Measurements from ENCODE around the gene FRMPD4. TPM values are rescaled to one million over a fixed set of nuclear protein-coding genes. Genes with fewer than 3 reads are reported as not detected.

The FRMPD4 gene
- total and polyA plus RNA-seq, 10 of the 15 experiments (the other 5 are each of a cell fraction or from before 2014, with no cell fraction given) = not detected

DNA sequence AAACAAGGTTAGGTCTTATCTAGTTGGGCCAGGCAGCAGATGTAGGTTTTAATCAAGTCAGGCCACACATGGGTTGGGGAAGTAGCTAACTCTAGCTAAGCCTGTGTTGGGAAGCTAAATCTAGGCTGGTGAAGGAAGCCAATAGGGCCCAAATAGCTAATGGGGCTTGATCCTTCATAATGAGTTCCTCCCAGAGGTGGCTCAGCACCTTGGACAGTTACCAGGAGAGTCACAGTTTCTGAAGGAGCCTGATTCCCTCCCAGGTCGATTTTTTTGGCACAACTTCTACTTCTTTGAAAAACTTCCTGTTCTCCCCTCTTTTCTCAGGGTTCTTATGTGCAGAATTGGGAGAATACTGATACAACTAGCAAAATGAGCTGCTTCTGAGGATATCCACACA, 410.5 kb downstream of the FRMPD4 start:
- no peak overlapping the region for H3K4me3 ChIP-seq
- no peak overlapping the region for H3K4me2 ChIP-seq (ENCODE audit: control insufficient read depth, insufficient read depth)
- no peaks in the 10 kb centered on the region for H3K79me2 ChIP-seq (ENCODE audit: control insufficient read depth, insufficient read depth, low read length)
- H2AFZ ChIP-seq (ENCODE audit: control insufficient read depth, low read depth, low read length) = no peak overlapping the region
- no peak overlapping the region for H3K27ac ChIP-seq (ENCODE audit: control insufficient read depth, insufficient read depth)
- H3K27me3 ChIP-seq (replicated peaks in 1 of 2; ENCODE audit: control insufficient read depth in 2 of 2, insufficient read depth in 2 of 2, low read length in 1 of 2) = no peaks in the 10 kb centered on the region
- no peak overlapping the region for H3K9ac ChIP-seq (ENCODE audit: control insufficient read depth, insufficient read depth, low read length)
- H4K20me1 ChIP-seq (ENCODE audit: control insufficient read depth, insufficient read depth) = no peaks in the 10 kb centered on the region; the same call in 1 of the 2 replicates
- POLR2A ChIA-PET = no interaction called here
- no peaks in the 10 kb centered on the region for H3K36me3 ChIP-seq (ENCODE audit: control insufficient read depth in 2 of 2, insufficient read depth in 2 of 2, low read length in 1 of 2)
- DNase-seq (ENCODE audit: low read depth, low spot score) (no peak), ATAC-seq (no peak), FAIRE-seq (no peak)
- BruUV-seq (replicated peaks) = no TSS peak
- H3K9me3 ChIP-seq (replicated peaks; ENCODE audit: control insufficient read depth, insufficient read depth, low read length) = no peaks in the 10 kb centered on the region
- SMC1A ChIA-PET (ENCODE audit: uncharacterized antibody, unreplicated experiment) = interaction anchor here (1.3 to 1.4 kb wide), 2 partner anchors 13 to 34 kb away, joined by 3 to 6 read pairs; no protein-coding TSS in a partner anchor
- CTCF ChIA-PET = interaction anchor here (1.0 to 2.3 kb wide), 2 partner anchors 20 to 25 kb away, joined by 3 to 9 read pairs; no protein-coding TSS in a partner anchor
- in situ Hi-C loops (cut with MboI) (no loop called here), intact Hi-C loops (cut with micrococcal nuclease; ENCODE audit: unreplicated experiment) (no loop called here)
- H3K4me1 ChIP-seq (ENCODE audit: control insufficient read depth, insufficient read depth, low read length) = no peaks in the 10 kb centered on the region
- RAD21 ChIA-PET (ENCODE audit: unreplicated experiment) = no interaction called here
- 0% methylated on average over 1 of the region's 1 CpG for WGBS (ENCODE audit: insufficient coverage, insufficient replicate concordance, low lambda C conversion rate, missing lambda C conversion rate)
- TF ChIP-seq ZNF207 (IDR thresholded peaks at IDR 0.05; ENCODE audit: borderline replicate concordance) (no peak), SRF (IDR thresholded peaks at IDR 0.05; ENCODE audit: low read depth in 2 of 2, low read length in 2 of 2) (no peak), CEBPZ (IDR thresholded peaks at IDR 0.05; ENCODE audit: low read depth, low read length) (no peak), SPI1 (IDR thresholded peaks at IDR 0.05; ENCODE audit: borderline replicate concordance, insufficient read depth, low read depth, low read length) (peak; percentile 22; the same call in 1 of the 2 replicates), GATAD2B (conservative IDR thresholded peaks at IDR 0.05; ENCODE audit: low read depth) (no peak), FOS (IDR thresholded peaks at IDR 0.05; ENCODE audit: borderline replicate concordance, extremely low read depth, insufficient read length) (no peak), IRF3 (IDR thresholded peaks at IDR 0.05) (no peak), RAD51 (IDR thresholded peaks at IDR 0.05) (no peak), KLF5 (IDR thresholded peaks at IDR 0.05; ENCODE audit: partially characterized antibody) (no peak), CREB1 (IDR thresholded peaks at IDR 0.05; ENCODE audit: low read depth) (no peak)
- TF ChIP-seq, protein P1, sequence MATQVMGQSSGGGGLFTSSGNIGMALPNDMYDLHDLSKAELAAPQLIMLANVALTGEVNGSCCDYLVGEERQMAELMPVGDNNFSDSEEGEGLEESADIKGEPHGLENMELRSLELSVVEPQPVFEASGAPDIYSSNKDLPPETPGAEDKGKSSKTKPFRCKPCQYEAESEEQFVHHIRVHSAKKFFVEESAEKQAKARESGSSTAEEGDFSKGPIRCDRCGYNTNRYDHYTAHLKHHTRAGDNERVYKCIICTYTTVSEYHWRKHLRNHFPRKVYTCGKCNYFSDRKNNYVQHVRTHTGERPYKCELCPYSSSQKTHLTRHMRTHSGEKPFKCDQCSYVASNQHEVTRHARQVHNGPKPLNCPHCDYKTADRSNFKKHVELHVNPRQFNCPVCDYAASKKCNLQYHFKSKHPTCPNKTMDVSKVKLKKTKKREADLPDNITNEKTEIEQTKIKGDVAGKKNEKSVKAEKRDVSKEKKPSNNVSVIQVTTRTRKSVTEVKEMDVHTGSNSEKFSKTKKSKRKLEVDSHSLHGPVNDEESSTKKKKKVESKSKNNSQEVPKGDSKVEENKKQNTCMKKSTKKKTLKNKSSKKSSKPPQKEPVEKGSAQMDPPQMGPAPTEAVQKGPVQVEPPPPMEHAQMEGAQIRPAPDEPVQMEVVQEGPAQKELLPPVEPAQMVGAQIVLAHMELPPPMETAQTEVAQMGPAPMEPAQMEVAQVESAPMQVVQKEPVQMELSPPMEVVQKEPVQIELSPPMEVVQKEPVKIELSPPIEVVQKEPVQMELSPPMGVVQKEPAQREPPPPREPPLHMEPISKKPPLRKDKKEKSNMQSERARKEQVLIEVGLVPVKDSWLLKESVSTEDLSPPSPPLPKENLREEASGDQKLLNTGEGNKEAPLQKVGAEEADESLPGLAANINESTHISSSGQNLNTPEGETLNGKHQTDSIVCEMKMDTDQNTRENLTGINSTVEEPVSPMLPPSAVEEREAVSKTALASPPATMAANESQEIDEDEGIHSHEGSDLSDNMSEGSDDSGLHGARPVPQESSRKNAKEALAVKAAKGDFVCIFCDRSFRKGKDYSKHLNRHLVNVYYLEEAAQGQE (IDR thresholded peaks at IDR 0.05; ENCODE audit: low read depth, low read length) = peak; percentile 94
- TF ChIP-seq, protein P2, sequence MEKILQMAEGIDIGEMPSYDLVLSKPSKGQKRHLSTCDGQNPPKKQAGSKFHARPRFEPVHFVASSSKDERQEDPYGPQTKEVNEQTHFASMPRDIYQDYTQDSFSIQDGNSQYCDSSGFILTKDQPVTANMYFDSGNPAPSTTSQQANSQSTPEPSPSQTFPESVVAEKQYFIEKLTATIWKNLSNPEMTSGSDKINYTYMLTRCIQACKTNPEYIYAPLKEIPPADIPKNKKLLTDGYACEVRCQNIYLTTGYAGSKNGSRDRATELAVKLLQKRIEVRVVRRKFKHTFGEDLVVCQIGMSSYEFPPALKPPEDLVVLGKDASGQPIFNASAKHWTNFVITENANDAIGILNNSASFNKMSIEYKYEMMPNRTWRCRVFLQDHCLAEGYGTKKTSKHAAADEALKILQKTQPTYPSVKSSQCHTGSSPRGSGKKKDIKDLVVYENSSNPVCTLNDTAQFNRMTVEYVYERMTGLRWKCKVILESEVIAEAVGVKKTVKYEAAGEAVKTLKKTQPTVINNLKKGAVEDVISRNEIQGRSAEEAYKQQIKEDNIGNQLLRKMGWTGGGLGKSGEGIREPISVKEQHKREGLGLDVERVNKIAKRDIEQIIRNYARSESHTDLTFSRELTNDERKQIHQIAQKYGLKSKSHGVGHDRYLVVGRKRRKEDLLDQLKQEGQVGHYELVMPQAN (conservative IDR thresholded peaks at IDR 0.05) = no peak

Measured in GM12878 (cell line).